MCF 10A (cell line): ENCODE results near the gene CSTB. TPM values are rescaled to one million over a fixed set of nuclear protein-coding genes. Genes with fewer than 3 reads are reported as not detected.

Source experiments
- BruUV-seq: library from RNA; stranded (reverse); fragments of 400-500 nt; replicated peaks from 2 replicates; lab custom pipeline; 2021; lab: Mats Ljungman, UMichigan
- CTCF ChIA-PET: fragments of 300-600 bp; sonication (Branson Sonifier 250); formaldehyde crosslinking; extraction: SDS; loops from one replicate; lab custom pipeline; 2021; ENCODE audit warnings: antibody characterized with exemption, inconsistent platforms; lab: Yijun Ruan, JAX
- POLR2A ChIA-PET: fragments of 300-600, 350-650 bp; sonication (Branson Sonifier 250); formaldehyde crosslinking; extraction: SDS; loops from one replicate; lab custom pipeline; 2020; ENCODE audit warnings: antibody characterized with exemption, inconsistent platforms; lab: Yijun Ruan, JAX
- DNase-seq: peaks from one replicate; pipeline ENCODE4 v3.0.0-alpha.2; 2018; ENCODE audit not compliant: unreplicated experiment
- H3K27ac Mint-ChIP-seq: one replicate; pipeline ENCODE4 v1.8.0; 2022; ENCODE audit warnings: mild to moderate bottlenecking, low read depth, mixed read lengths; ENCODE audit not compliant: unreplicated experiment
- H3K27me3 Mint-ChIP-seq: one replicate; pipeline ENCODE4 v1.8.0; 2022; ENCODE audit warnings: mixed read lengths; ENCODE audit not compliant: insufficient read depth, unreplicated experiment
- H3K36me3 Mint-ChIP-seq: one replicate; pipeline ENCODE4 v1.8.0; 2022; ENCODE audit warnings: mild to moderate bottlenecking, moderate library complexity, mixed read lengths; ENCODE audit not compliant: insufficient read depth, unreplicated experiment
- H3K4me1 Mint-ChIP-seq: one replicate; pipeline ENCODE4 v1.8.0; 2022; ENCODE audit warnings: mixed read lengths; ENCODE audit not compliant: insufficient read depth, unreplicated experiment
- H3K4me3 Mint-ChIP-seq: one replicate; pipeline ENCODE4 v1.8.0; 2022; ENCODE audit warnings: mild to moderate bottlenecking, moderate library complexity, mixed read lengths; ENCODE audit not compliant: unreplicated experiment
- H3K9me3 Mint-ChIP-seq: one replicate; pipeline ENCODE4 v1.8.0; 2022; ENCODE audit warnings: mixed read lengths; ENCODE audit not compliant: unreplicated experiment
- CTCF ChIP-seq: fragments of 200-600 bp; IDR thresholded peaks from one replicate; pipeline ENCODE4 v1.8.0; 2022; ENCODE audit warnings: antibody characterized with exemption, mild to moderate bottlenecking; ENCODE audit not compliant: unreplicated experiment
- intact Hi-C: fragments of 100-400 bp; cut with micrococcal nuclease; formaldehyde crosslinking; loops from 2 replicates; pipeline ENCODE4 v1.14.1; 2022
- total RNA-seq: library from RNA; stranded (reverse); gene quantifications from 2 replicates; pipeline ENCODE4 v1.2.3, GENCODE V29; 2022

The CSTB gene
- total RNA-seq, 1 experiment from 2014 or later: 60.5 TPM

DNA sequence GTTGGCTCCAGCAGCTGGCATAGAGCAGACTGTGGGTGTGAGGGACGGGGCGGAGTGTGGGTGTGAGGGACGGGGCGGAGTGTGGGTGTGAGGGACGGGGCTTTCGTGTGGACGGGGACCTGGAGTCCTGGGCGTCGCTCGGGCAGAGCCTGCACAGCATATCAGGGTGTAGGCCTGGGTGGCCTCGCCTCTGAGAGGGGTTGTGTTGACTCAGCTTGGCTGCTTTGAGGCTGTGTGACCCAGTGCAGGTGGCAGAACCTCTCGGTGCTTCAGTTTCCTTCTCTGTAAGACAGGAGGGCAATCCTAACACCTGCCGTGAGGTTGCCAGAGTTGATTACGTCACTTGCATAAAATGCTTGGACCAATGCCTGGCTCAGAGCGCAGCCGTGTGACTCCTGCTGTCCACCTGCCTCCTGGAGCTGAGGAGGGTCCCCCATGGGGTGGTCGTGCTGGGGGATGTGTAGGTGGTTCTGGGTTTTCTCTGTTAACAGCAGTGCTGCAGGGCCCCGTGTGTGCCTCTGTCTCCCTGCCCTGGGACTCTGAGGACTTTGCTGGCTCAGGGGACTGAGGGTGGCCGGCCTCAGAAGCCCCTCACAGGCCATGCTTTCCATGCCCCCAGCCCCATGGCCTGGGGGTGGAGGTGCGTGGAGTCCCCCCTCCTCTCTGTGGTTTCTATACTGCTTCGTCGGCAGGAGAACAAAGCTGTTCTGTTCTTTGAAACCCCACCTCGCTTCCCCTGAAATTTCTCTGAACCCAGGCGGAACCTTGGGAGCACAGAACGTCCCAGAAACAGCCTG is 41.8 kb downstream of the CSTB start:
- H3K4me1 Mint-ChIP-seq: peaks cover 29% of the 10 kb centered on the region
- ChIA-PET CTCF (no interaction called here), POLR2A (interaction anchor here (0.6 to 1.5 kb wide), 10 partner anchors 9 to 1002 kb away, joined by 3 to 7 read pairs (median 4); partner anchors contain the start of genes HSF2BP, PDXK and RRP1B)
- no TSS peak for BruUV-seq
- peak overlapping the region; percentile 15 for H3K4me3 Mint-ChIP-seq
- TF ChIP-seq CTCF: no peak
- intact Hi-C loops: no loop called here
- H3K27me3 Mint-ChIP-seq: no peaks in the 10 kb centered on the region
- peaks cover 64% of the 10 kb centered on the region for H3K36me3 Mint-ChIP-seq
- H3K27ac Mint-ChIP-seq: peak overlapping the region; percentile 44
- no peaks in the 10 kb centered on the region for H3K9me3 Mint-ChIP-seq
- DNase-seq: peak; percentile 46

GRCh38 chr21:43733529-43734071 is 42.5 kb downstream of the CSTB start:
- no peak for TF ChIP-seq CTCF
- CTCF ChIA-PET: no interaction called here
- POLR2A ChIA-PET: interaction anchor here (0.6 to 1.5 kb wide), 9 partner anchors 8 to 1002 kb away, joined by 3 to 7 read pairs (median 4); partner anchors contain the start of genes HSF2BP, PDXK and RRP1B
- H3K9me3 Mint-ChIP-seq: no peaks in the 10 kb centered on the region
- H3K36me3 Mint-ChIP-seq: peaks cover 65% of the 10 kb centered on the region
- BruUV-seq: no TSS peak
- peaks cover 35% of the 10 kb centered on the region for H3K4me1 Mint-ChIP-seq
- DNase-seq: peak; percentile 44
- H3K27ac Mint-ChIP-seq: peak overlapping the region; percentile 44
- H3K27me3 Mint-ChIP-seq: no peaks in the 10 kb centered on the region
- intact Hi-C loops: no loop called here
- peak overlapping the region; percentile 15 for H3K4me3 Mint-ChIP-seq

DNA sequence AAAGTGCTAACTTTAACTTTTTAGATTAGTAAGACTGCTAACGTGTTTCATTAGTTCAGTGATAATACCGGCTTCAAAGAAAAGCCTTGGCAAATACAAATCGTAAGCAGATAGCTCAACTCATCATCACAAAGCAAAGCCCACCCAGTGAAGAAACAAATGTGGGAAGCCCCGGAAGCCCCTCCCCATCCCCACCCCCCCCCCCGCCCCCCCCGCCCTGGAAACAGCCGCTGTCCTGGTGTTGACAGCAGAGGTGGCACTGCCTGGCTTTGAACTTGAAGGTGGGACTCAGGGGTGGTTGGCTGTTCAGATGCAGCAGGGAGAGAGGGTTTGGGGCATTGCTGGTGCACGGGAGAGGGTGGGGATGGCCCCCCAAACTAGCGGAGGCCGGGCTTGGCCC is 43.0 kb downstream of the CSTB start:
- no TSS peak for BruUV-seq
- peaks cover 40% of the 10 kb centered on the region for H3K4me1 Mint-ChIP-seq
- DNase-seq: no peak
- ChIA-PET POLR2A (interaction anchor here (0.6 to 1.5 kb wide), 6 partner anchors 7 to 35 kb away, joined by 3 to 7 read pairs (median 4); partner anchors contain the start of gene PDXK), CTCF (no interaction called here)
- H3K27me3 Mint-ChIP-seq: no peaks in the 10 kb centered on the region
- no peak for TF ChIP-seq CTCF
- no peaks in the 10 kb centered on the region for H3K9me3 Mint-ChIP-seq
- intact Hi-C loops: no loop called here
- H3K36me3 Mint-ChIP-seq: peaks cover 64% of the 10 kb centered on the region
- H3K4me3 Mint-ChIP-seq: no peak overlapping the region
- no peak overlapping the region for H3K27ac Mint-ChIP-seq
